GM12892 (cell line): ENCODE measurements around the gene CNTN4.

Experiments
- POLR2A ChIP-seq: IDR thresholded peaks from 2 replicates; pipeline ENCODE4 v1.6.1; 2011; ENCODE audit warnings: low read depth, low read length, control low read depth
- POLR2AphosphoS5 ChIP-seq: IDR thresholded peaks from 2 replicates; pipeline ENCODE4 v1.6.1; 2011; ENCODE audit warnings: low read depth, low read length, control low read depth

GRCh38 chr3:3101660-3102458 is 1003.2 kb downstream of the CNTN4 start:
- TF ChIP-seq POLR2A (no peak), POLR2AphosphoS5 (no peak)
